HFF-Myc (cell line): ENCODE results near the gene RAB33A.

Experiments
- DNase-seq: peaks from one replicate; pipeline ENCODE4 v3.0.0-alpha.2; 2011; ENCODE audit warnings: low read depth; ENCODE audit errors: extremely low read depth
- H3K4me3 ChIP-seq: replicated peaks from 2 replicates; pipeline ENCODE4 v1.5.1; 2011; ENCODE audit warnings: low read depth, mild to moderate bottlenecking, control low read depth, low read length
- TF ChIP-seq, protein P1 (sequence below): IDR thresholded peaks from 2 replicates; pipeline ENCODE4 v1.5.1; 2012; ENCODE audit warnings: mild to moderate bottlenecking, low read depth, low read length, control low read depth; ENCODE audit errors: missing control alignments

The RAB33A gene

DNA sequence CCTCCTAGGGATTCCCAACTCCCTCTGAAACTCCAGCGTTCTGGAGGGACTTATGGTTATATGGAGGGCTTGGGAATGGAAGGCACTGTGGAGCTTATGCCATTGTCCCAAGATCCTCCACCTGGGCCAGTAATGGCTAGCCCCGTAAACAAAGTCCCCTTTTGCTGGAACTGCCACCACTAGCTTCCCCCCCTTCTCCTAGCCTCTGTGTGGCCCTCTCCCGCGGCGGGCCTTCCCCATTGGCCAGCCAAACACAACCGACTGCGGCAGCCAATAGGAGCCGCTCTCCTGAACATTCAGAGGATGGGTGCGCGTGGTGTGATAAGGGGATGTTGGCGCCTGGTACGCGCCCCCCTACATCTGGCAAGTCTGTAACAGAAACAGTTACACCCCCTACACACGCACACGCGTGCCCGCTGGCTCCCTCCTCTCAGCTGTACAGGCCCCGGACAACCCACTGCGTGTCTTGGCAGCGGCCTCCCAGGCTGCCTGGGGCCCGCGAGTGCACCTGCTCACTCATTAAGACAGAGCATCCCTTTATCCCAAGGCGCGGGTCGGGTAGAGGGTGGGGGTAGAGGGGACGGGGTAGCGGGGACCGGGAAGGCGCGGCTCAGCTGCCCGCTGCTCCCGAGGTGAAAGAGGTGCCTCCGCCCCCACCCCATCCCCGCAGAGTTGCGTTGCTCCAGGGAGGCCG is 863 bp upstream of the RAB33A start:
- peak overlapping the region; percentile 43 for H3K4me3 ChIP-seq
- no peak for DNase-seq
- TF ChIP-seq, protein P1, sequence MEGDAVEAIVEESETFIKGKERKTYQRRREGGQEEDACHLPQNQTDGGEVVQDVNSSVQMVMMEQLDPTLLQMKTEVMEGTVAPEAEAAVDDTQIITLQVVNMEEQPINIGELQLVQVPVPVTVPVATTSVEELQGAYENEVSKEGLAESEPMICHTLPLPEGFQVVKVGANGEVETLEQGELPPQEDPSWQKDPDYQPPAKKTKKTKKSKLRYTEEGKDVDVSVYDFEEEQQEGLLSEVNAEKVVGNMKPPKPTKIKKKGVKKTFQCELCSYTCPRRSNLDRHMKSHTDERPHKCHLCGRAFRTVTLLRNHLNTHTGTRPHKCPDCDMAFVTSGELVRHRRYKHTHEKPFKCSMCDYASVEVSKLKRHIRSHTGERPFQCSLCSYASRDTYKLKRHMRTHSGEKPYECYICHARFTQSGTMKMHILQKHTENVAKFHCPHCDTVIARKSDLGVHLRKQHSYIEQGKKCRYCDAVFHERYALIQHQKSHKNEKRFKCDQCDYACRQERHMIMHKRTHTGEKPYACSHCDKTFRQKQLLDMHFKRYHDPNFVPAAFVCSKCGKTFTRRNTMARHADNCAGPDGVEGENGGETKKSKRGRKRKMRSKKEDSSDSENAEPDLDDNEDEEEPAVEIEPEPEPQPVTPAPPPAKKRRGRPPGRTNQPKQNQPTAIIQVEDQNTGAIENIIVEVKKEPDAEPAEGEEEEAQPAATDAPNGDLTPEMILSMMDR: no peak

DNA sequence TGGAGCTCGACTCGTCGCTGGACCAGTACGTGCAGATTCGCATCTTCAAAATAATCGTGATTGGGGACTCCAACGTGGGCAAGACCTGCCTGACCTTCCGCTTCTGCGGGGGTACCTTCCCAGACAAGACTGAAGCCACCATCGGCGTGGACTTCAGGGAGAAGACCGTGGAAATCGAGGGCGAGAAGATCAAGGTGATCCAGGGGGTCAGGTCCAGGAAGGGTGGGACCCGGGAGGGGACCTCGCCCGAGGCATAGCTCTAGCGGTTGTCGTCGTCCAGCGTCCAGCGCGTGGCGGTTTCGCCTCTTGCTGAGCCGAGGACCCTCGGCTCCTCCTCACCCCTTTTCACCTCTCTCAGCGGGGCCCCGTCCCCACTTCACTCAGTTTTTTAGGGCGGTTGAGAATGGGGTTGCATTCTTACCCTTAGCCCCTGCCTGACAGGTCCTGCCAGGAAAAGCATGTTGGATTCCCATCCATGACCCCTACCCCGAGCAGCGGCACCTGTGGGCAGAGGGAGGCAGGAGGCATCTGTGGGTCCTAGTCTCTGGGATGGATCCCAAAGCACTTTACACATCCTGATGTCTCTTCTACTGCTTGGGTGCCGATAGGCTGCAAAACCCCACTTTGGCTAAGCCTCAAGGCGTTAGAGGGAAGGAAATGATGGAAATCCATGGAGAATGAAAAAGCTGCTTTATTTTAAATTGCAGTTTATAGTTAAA is 524 bp downstream of the RAB33A start:
- no peak for DNase-seq
- H3K4me3 ChIP-seq: peak overlapping the region; percentile 43
- TF ChIP-seq, protein P1: no peak

DNA sequence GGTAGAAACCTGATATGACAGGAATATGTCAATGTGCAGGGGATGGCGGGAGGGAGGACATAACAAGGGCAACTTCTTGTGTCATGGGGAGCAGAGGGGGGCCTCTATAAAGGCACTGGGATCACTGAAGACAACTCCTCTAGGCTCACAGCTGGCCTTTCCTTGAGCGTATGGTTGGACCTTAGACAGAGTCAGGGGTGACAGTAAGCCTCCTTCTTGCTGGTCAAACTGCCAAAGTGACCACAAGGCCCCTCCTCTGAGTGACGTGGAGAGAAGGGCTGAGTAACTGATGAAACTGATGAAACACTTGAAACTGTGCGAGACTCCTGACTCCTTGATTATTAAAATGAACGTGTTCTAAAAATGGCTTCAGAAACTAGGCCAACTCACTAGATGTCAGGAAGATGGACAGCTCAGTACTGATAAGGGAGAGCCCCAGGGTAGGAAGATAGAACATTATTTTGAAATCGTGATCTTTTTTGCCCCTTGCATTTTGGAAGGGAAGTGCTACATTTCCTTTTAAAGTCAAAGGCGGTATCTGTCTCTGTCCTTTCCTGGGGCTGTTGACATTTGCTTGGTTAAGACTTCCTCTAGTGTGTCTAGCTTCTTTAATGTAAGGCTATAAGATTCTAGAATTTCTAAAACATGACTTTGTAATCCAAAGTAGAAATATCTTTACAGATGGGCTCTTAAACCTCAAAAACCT is 1.6 kb downstream of the RAB33A start:
- DNase-seq: no peak
- TF ChIP-seq, protein P1: no peak
- no peak overlapping the region for H3K4me3 ChIP-seq

DNA sequence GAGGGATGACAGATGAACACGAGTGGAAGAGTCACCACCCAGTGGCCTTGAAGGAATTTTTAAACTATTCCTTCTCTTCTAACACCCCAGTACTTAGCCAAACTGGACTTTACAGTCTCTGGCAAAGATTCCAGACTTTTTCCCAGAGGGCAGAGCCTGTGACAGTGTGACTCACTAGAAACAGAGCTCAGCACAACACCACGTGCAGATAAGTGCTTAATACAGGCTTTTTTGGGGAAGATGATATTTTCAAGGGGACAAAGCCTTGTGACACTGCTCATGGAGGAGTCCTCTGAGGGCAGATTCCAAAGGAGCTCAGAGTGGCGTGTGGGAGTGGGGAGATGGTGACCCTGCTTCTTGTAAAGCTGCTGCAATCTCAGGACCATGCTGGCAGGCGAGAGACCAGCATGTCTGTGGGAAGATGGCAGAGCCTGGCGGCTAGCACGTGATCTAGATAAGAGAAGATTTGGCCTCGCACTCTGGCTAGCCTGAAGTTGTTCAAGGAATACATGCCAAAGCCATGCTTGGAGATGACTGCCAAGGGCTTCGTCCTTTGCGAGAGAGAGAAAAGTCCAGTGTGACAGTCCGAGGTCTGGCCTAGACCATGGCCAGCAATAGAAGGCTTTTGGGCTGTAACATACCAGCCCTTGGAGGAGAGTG is 2.4 kb downstream of the RAB33A start:
- DNase-seq: no peak
- H3K4me3 ChIP-seq: no peak overlapping the region
- TF ChIP-seq, protein P1: no peak

DNA sequence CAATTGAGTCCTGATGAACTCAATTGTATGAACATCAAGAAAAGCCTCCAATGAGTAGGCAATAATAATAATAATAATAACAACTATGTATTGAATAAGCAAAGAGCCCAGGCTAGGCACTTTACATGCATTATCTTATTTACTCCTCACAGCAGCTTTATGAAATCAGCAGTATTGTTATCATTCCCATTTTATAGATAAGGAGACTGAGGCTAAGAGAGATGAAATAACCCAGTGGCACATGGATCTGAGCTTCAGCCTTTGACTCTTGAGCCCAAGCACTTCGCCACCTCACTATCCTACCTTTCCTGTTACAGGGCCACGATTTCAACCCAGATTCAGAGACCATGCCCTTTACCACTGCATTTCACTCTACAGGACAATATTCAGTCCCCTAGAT is 3.2 kb downstream of the RAB33A start:
- TF ChIP-seq, protein P1: no peak
- no peak overlapping the region for H3K4me3 ChIP-seq
- DNase-seq: no peak

DNA sequence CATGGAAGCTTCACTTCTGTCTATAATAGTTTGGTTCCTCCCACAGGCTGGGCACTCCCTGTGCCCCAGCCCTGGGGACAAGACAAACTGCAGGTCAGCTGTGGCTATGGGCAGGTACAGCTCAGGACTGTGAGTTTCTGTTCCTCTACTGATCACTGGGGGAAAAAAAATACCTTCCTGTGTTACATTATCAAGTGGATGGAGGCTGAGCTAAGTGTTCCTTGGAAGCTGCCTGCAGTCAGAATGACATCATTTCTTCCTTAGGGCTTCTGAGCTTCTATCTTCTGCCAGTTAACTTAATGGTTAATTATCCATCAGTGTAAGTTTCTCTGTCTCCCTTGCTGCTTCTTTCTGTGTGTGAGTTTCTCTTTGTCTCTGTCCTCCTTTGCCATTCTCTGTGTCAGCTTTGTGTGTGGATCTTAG is 4.6 kb downstream of the RAB33A start:
- H3K4me3 ChIP-seq: no peak overlapping the region
- TF ChIP-seq, protein P1: no peak
- no peak for DNase-seq
